Activated CD8-positive, alpha-beta memory T cell treated with anti-CD3 and anti-CD28 coated beads for 4 hours (primary cell): ENCODE data around the gene COL5A2.

Experiments
- DNase-seq, 2 donors: peaks; one replicate each; pipeline ENCODE4 v3.0.0-alpha.2; 2020; ENCODE audit warnings: low read depth in 2 of 2

Gene COL5A2

GRCh38 chr2:189102735-189103134 lies 76.8 kb downstream of the COL5A2 start:
- DNase-seq = no peak

GRCh38 chr2:189097934-189098333 lies 81.6 kb downstream of the COL5A2 start:
- no peak for DNase-seq

GRCh38 chr2:189096769-189097447 lies 82.7 kb downstream of the COL5A2 start:
- no peak for DNase-seq

- DNase-seq = no peak
Observed at GRCh38 chr2:189095101-189095500, 84.5 kb downstream of the COL5A2 start.

GRCh38 chr2:189092936-189093335 lies 86.6 kb downstream of the COL5A2 start:
- DNase-seq = no peak

GRCh38 chr2:189091253-189091652 lies 88.3 kb downstream of the COL5A2 start:
- DNase-seq = no peak

GRCh38 chr2:189088591-189089205 lies 90.9 kb downstream of the COL5A2 start:
- no peak for DNase-seq

GRCh38 chr2:189086710-189087109 lies 92.9 kb downstream of the COL5A2 start:
- no peak for DNase-seq

- DNase-seq = no peak
Observed at GRCh38 chr2:189086250-189086649, 93.3 kb downstream of the COL5A2 start.

GRCh38 chr2:189083606-189084005 lies 96.0 kb downstream of the COL5A2 start:
- DNase-seq = no peak

- DNase-seq = no peak
Observed at GRCh38 chr2:189083106-189083505, 96.5 kb downstream of the COL5A2 start.

- no peak for DNase-seq
Observed at GRCh38 chr2:189082376-189082975, 97.1 kb downstream of the COL5A2 start.

GRCh38 chr2:189076572-189076971 lies 103.0 kb downstream of the COL5A2 start:
- DNase-seq = no peak

GRCh38 chr2:189076120-189076519 lies 103.4 kb downstream of the COL5A2 start:
- DNase-seq = no peak

- DNase-seq = no peak
Observed at GRCh38 chr2:189074506-189074905, 105.1 kb downstream of the COL5A2 start.

- DNase-seq = no peak
Observed at GRCh38 chr2:189072036-189072435, 107.5 kb downstream of the COL5A2 start.

GRCh38 chr2:189069855-189070619 lies 109.5 kb downstream of the COL5A2 start:
- no peak for DNase-seq

- no peak for DNase-seq
Observed at GRCh38 chr2:189066037-189066436, 113.5 kb downstream of the COL5A2 start.

- no peak for DNase-seq
Observed at GRCh38 chr2:189060096-189060642, 119.4 kb downstream of the COL5A2 start.

GRCh38 chr2:189057316-189057715 lies 122.2 kb downstream of the COL5A2 start:
- no peak for DNase-seq

- no peak for DNase-seq
Observed at GRCh38 chr2:189056200-189057106, 123.1 kb downstream of the COL5A2 start.
